C4-2B (cell line): ENCODE measurements around the gene PTPN1.
"Not testable (repeated sequence)": the region's sequence is repeated elsewhere in the genome, so short reads cannot be mapped to it uniquely, and the experiment has no call there.

Experiments
- H3K27ac ChIP-seq: fragments of 450-650 bp; 2 replicates; pipeline ENCODE4 v1.5.1; 2017
- ZFX ChIP-seq: fragments of 450-650 bp; IDR thresholded peaks from 2 replicates; pipeline ENCODE4 v1.6.1; 2017
- TF ChIP-seq, protein P1 (sequence below): fragments of 450-650 bp; conservative IDR thresholded peaks from 2 replicates; pipeline ENCODE4 v1.5.1; 2017; ENCODE audit warnings: mild to moderate bottlenecking

The PTPN1 gene

DNA sequence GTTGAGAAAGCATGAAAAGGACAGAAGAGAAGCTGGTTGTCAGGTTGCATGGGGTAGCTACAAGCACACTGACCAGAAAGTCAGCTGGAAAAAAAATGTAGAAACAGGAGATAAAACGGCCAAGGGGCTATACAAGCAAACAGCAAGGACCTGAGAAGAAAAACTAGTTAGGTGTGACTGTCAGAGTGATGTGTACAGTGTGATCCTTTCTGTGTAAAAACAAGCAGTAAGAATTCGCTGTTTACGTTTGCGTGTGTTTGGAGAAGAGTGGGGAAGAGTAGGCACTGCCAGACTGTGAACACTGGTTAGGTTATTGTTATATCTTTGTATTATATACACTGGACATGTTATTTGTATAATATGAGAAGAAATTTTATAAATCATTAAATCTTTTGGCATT is 28.1 kb downstream of the PTPN1 start:
- TF ChIP-seq, protein P1, sequence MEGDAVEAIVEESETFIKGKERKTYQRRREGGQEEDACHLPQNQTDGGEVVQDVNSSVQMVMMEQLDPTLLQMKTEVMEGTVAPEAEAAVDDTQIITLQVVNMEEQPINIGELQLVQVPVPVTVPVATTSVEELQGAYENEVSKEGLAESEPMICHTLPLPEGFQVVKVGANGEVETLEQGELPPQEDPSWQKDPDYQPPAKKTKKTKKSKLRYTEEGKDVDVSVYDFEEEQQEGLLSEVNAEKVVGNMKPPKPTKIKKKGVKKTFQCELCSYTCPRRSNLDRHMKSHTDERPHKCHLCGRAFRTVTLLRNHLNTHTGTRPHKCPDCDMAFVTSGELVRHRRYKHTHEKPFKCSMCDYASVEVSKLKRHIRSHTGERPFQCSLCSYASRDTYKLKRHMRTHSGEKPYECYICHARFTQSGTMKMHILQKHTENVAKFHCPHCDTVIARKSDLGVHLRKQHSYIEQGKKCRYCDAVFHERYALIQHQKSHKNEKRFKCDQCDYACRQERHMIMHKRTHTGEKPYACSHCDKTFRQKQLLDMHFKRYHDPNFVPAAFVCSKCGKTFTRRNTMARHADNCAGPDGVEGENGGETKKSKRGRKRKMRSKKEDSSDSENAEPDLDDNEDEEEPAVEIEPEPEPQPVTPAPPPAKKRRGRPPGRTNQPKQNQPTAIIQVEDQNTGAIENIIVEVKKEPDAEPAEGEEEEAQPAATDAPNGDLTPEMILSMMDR, result no peak
- TF ChIP-seq ZFX, result no peak
- H3K27ac ChIP-seq, result no peak overlapping the region; the same call in 1 of the 2 replicates

DNA sequence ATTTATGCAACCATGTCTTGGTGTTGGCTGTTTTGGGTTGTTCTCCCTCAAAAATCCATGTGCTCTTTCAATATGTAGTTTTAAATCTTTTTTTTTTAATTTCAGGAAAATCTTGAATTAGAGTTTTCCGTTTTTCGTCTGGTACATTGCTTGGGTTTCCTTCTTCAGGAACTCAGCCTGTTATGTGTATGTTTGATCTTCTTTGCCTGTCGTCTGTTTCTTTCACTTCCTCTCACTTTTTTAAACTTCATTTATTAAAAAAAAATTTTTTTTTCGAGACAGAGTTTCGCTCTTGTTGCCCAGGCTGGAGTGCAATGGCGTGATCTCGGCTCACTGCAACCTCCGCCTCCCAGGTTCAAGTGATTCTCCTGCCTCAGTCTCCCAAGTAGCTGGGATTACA is 29.6 kb downstream of the PTPN1 start:
- not testable (repeated sequence) for H3K27ac ChIP-seq

DNA sequence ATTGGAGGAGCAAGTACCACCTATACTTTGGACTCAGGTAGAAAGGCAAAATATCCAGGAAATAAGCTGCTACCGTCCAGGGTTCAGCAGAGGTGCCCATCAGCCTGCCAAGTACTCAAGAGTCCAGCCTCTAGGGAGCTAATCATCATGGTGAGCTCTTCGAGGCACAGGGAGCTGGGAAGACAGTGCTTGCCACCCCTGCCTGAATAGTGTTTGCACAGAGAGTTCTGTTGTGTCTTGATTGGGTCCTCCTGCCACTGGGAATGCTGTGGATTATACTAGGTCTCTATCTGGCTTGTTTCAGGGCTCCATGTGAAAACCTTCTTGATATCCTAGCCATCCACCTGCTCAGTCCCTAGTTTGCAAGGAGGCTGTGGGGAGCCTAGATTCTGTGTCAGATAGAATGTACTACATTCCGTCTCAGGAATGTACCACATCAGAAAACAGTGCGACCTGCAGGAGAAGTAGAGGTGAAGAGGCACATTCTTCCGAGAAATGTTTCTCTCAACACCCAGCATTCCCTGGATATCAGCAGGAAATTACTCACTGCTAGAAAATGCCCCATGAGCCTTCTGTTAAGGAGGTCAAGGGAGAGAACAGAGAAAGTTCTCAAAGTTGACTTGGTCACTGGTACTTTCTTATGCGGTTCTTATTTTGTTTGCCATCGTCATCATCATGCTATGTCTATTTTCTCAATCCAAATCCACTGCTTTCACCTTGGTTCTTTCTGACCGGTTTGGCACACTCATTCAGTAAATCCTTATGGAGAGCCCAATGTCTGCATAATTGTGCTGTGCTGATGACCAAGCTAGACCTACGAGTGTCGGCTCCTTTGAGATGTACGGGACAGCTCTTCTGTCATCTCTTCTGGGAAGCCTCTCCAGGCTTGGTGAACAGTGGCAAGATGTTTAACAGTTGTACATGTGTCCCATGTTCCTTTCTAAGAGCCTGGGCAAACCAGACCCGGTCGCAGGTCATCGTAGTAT is 30.7 kb downstream of the PTPN1 start:
- no peak for TF ChIP-seq ZFX
- TF ChIP-seq, protein P1, result no peak
- no peak overlapping the region for H3K27ac ChIP-seq

DNA sequence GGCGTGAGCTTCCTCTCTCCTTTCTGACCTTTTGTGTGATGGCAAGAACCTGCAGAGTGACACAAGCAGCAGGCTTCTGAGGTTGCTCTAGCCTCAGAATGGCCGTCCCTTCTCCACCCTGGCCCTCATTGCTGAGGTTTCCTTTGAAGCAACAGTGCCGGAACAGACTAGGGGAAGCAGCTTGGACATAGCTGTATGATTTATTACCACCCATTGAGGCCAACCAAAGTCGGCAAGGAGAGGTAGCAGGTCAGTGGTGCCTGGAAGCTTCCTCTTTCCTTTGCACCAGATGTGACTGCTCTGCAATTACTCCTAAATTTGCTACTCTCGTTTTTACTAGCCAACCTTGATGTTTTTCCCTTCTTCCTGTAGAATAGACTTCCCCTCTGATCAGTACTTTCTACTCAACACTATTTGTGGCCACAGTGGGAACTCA is 31.4 kb downstream of the PTPN1 start:
- TF ChIP-seq, protein P1, result no peak
- no peak for TF ChIP-seq ZFX
- no peak overlapping the region for H3K27ac ChIP-seq

DNA sequence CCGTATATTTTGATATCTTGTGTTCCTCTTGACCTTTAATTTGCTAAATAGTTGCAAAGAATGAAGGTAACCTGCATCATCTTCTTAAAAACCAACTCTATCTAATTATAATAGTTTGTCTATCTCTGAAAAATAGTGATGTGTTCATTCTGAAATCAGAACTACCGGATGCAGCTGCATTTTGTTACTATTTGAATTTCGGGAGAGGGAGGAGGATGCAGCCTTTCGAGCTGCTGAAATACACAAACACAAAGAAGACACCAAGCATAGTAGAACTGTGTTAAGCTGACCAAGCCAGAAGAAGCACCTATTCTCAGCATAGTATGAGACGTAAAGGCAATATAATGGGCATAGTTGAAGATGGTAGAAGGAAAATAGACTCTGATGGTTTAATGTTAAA is 33.1 kb downstream of the PTPN1 start:
- no peak overlapping the region for H3K27ac ChIP-seq
- TF ChIP-seq, protein P1, result no peak
- TF ChIP-seq ZFX, result no peak

DNA sequence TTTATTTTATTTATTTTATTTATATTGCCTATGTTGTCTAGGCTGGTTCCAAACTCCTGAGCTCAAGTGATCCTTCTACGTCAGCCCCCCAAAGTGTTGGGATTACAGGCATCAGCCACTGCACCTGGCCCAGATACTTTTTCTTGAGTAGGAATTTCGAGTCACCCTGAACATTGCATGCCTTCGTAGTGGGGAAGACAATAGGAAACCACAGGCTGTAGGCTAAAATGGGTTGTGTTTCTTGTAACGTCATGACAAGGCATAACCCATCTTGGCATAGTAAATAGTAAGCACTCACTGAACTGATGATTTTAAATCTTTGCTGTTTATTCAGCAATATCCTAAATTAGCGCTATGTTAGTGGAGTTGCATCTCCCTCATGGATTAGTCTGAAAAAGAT is 34.9 kb downstream of the PTPN1 start:
- H3K27ac ChIP-seq, result no peak overlapping the region
- no peak for TF ChIP-seq ZFX

DNA sequence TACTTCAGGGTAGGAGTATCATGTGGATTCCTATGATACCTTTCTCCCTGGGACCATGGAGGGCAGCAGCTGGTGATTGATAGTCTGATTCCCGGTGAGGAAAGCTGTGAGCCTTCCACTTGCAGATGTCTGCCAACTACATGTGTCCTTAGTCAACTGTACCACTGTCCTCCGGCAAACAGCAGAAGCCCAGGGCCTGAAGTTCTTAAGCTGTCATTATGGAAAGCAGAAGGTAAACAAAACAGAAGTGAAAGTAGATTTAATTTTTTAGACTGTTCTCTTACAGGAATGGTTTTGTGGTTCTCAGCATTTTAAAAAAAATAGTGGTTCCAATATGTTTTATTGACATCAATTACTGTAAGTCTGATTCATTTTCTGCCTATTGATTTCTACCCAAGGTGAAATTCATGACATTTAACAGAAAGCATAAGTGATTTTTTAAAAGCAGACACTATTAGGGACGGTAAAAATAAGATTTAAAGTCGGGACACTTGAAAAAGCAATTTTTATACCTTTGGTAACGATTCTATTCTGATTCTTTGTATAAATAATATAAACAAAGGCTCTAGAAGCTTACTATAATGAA is 36.6 kb downstream of the PTPN1 start:
- H3K27ac ChIP-seq, result no peak overlapping the region
- TF ChIP-seq, protein P1, result no peak
- no peak for TF ChIP-seq ZFX

DNA sequence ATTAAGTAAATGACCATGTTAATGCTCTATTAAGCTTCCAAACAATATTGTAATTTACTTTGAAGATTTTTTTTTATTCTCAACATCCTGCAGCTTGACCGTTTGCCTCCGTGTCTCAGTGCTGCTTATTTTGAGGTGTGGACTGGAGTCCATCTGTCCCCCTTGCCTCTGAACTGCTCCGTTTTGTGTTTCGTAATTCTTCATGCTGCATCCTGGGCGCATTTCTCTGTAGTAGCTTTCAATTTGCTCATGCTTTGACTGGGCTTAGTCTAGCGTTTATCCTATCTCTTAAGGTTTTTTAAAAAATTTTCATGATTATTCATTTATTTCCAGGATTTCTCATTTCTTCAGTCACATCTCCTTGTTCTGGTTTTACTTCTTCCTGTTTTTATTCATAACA is 37.8 kb downstream of the PTPN1 start:
- no peak overlapping the region for H3K27ac ChIP-seq
- TF ChIP-seq ZFX, result no peak
- TF ChIP-seq, protein P1, result no peak
